IMR-90 (cell line): Measurements from ENCODE around the gene PPARG. TPM values are rescaled to one million over a fixed set of nuclear protein-coding genes. Genes with fewer than 3 reads are reported as not detected.

Experiments
- ATAC-seq: fragments of 200-7000 bp; cut with Tn5 transposase; 2 replicates; pipeline ENCODE4 v1.9.1; 2020; ENCODE audit warnings: low read depth, mild to moderate bottlenecking, moderate library complexity
- BruUV-seq: library from RNA; stranded (reverse); fragments of 400-500 nt; replicated peaks from 2 replicates; lab custom pipeline; 2021; lab: Mats Ljungman, UMichigan
- CTCF ChIA-PET: fragments of 300-600 bp; formaldehyde crosslinking; extraction: SDS; loops from one replicate; lab custom pipeline; 2021; ENCODE audit warnings: antibody characterized with exemption; lab: Yijun Ruan, JAX
- POLR2A ChIA-PET: fragments of 300-600 bp; sonication (Branson Sonifier 250); formaldehyde crosslinking; loops from one replicate; lab custom pipeline; 2022; ENCODE audit warnings: antibody characterized with exemption; ENCODE audit not compliant: unreplicated experiment; lab: Charles Lee
- DNase-seq: peaks from one replicate; pipeline ENCODE4 v3.0.0; 2013
- H2AFZ ChIP-seq: replicated peaks from 2 replicates; pipeline ENCODE3; 2013; ENCODE audit warnings: low read length, mild to moderate bottlenecking; ENCODE audit not compliant: poor library complexity
- H2AK5ac ChIP-seq: 2 replicates; pipeline ENCODE4 v1.6.1; 2013; ENCODE audit warnings: low read depth, low read length, inconsistent platforms
- H2AK9ac ChIP-seq: replicated peaks from 2 replicates; pipeline ENCODE3; 2013; ENCODE audit warnings: mild to moderate bottlenecking, low read depth, low read length, moderate library complexity; ENCODE audit not compliant: poor library complexity
- H2BK120ac ChIP-seq: 2 replicates; pipeline ENCODE4 v1.6.1; 2013; ENCODE audit warnings: low read depth, low read length, inconsistent platforms
- H2BK15ac ChIP-seq: 3 replicates; pipeline ENCODE4 v1.6.1; 2013; ENCODE audit warnings: low read depth, low read length, inconsistent platforms
- H2BK20ac ChIP-seq: 2 replicates; pipeline ENCODE4 v1.6.1; 2013; ENCODE audit warnings: low read depth, mild to moderate bottlenecking, inconsistent platforms, low read length, moderate library complexity
- H2BK5ac ChIP-seq: 2 replicates; pipeline ENCODE4 v1.6.1; 2013; ENCODE audit warnings: mild to moderate bottlenecking, low read depth, low read length, inconsistent platforms; ENCODE audit not compliant: poor library complexity, severe bottlenecking
- H3K14ac ChIP-seq: replicated peaks from 2 replicates; pipeline ENCODE4 v1.6.1; 2013; ENCODE audit warnings: low read depth, low read length, inconsistent platforms
- H3K18ac ChIP-seq: 2 replicates; pipeline ENCODE4 v1.6.1; 2013; ENCODE audit warnings: low read depth, low read length, control low read depth
- H3K23ac ChIP-seq: 2 replicates; pipeline ENCODE4 v1.6.1; 2013; ENCODE audit warnings: low read depth, low read length, inconsistent platforms
- H3K27ac ChIP-seq: 2 replicates; pipeline ENCODE4 v1.5.1; 2013; ENCODE audit warnings: mild to moderate bottlenecking, control low read depth, low read length; ENCODE audit not compliant: insufficient read depth
- H3K27me3 ChIP-seq: 2 replicates; pipeline ENCODE4 v1.6.1; 2013; ENCODE audit warnings: low read length; ENCODE audit not compliant: control insufficient read depth, insufficient read depth
- H3K36me3 ChIP-seq: 2 replicates; pipeline ENCODE4 v1.6.1; 2013; ENCODE audit warnings: low read length, mixed read lengths; ENCODE audit not compliant: control insufficient read depth, insufficient read depth
- H3K4ac ChIP-seq: 2 replicates; pipeline ENCODE4 v1.6.1; 2013; ENCODE audit warnings: low read depth, low read length, inconsistent platforms
- H3K4me1 ChIP-seq: 2 replicates; pipeline ENCODE4 v1.6.1; 2013; ENCODE audit warnings: low read length, mixed read lengths; ENCODE audit not compliant: control insufficient read depth, insufficient read depth
- H3K4me2 ChIP-seq: 2 replicates; pipeline ENCODE4 v1.6.1; 2013; ENCODE audit warnings: low read depth, mild to moderate bottlenecking, control low read depth, low read length, moderate library complexity
- H3K4me3 ChIP-seq: 2 replicates; pipeline ENCODE4 v1.5.1; 2013; ENCODE audit warnings: low read depth, mild to moderate bottlenecking, control low read depth, low read length, moderate library complexity; ENCODE audit not compliant: insufficient read depth
- H3K56ac ChIP-seq: 2 replicates; pipeline ENCODE4 v1.6.1; 2013; ENCODE audit warnings: low read length, inconsistent platforms; ENCODE audit not compliant: insufficient read depth; ENCODE audit errors: extremely low read depth
- H3K79me1 ChIP-seq, 2 experiments: 2 replicates each; pipeline ENCODE4 v1.6.1; 2013; ENCODE audit warnings: low read length in 2 of 2, inconsistent platforms in 1 of 2, low read depth in 1 of 2
- H3K9ac ChIP-seq: 2 replicates; pipeline ENCODE4 v1.6.1; 2013; ENCODE audit warnings: low read depth, low read length, control low read depth
- H3K9me1 ChIP-seq: 2 replicates; pipeline ENCODE4 v1.6.1; 2013; ENCODE audit warnings: low read length, inconsistent platforms; ENCODE audit not compliant: insufficient read depth
- H3K9me3 ChIP-seq: 2 replicates; pipeline ENCODE4 v1.6.1; 2013; ENCODE audit warnings: low read length; ENCODE audit not compliant: control insufficient read depth, insufficient read depth
- H4K20me1 ChIP-seq: 2 replicates; pipeline ENCODE4 v1.6.1; 2013; ENCODE audit warnings: low read length, inconsistent platforms; ENCODE audit not compliant: insufficient read depth
- H4K5ac ChIP-seq: 2 replicates; pipeline ENCODE4 v1.6.1; 2013; ENCODE audit warnings: mild to moderate bottlenecking, low read depth, low read length, control low read depth
- H4K8ac ChIP-seq, 2 experiments: 2 replicates each; pipeline ENCODE4 v1.6.1; 2013; ENCODE audit warnings: low read depth in 2 of 2, low read length in 2 of 2, control low read depth in 1 of 2, inconsistent platforms in 1 of 2
- H4K91ac ChIP-seq: 2 replicates; pipeline ENCODE4 v1.6.1; 2013; ENCODE audit warnings: low read depth, low read length, inconsistent platforms; ENCODE audit not compliant: insufficient read depth
- FOS ChIP-seq: fragments of 150-350 bp; IDR thresholded peaks from 2 replicates; pipeline ENCODE4 v1.6.1; 2016; ENCODE audit warnings: low read depth, low read length
- RAD21 ChIP-seq: IDR thresholded peaks from 2 replicates; pipeline ENCODE4 v1.6.1; 2012; ENCODE audit warnings: low read length, improper control_type of control experiment
- WGBS, 2 experiments: methylation state at CpG; one replicate each; pipeline versions ENCODE4 v1.1.5 to v1.1.7; 2013; ENCODE audit warnings: missing lambda C conversion rate in 2 of 2; ENCODE audit not compliant: insufficient read length in 1 of 2; ENCODE audit errors: extremely low coverage in 2 of 2; 5-methylcytosine and 5-hydroxymethylcytosine counted together
- dilution Hi-C: fragments of 300-500 bp; cut with HindIII; formaldehyde crosslinking; loops from one replicate; pipeline ENCODE4 v1.14.3; 2018; ENCODE audit warnings: low sequenced_read_pairs; ENCODE audit not compliant: unreplicated experiment
- in situ Hi-C: fragments of 300-500 bp; cut with MboI; formaldehyde crosslinking; loops from 3 replicates; pipeline ENCODE4 v1.14.3; 2019; ENCODE audit warnings: low sequenced_read_pairs, inconsistent platforms, mixed read lengths
- intact Hi-C: fragments of 100-400 bp; cut with micrococcal nuclease; formaldehyde crosslinking; loops from 2 replicates; pipeline ENCODE4 v1.10.0; 2022
- polyA plus RNA-seq, 3 experiments: library from polyadenylated mRNA; depleted of rRNA; stranded (reverse); fragments of >200 nt; gene quantifications; 2 replicates each; pipeline ENCODE4 v1.2.3, GENCODE V29; 2012; ENCODE audit warnings: low replicate concordance in 1 of 3
- total RNA-seq: library from RNA; depleted of rRNA; stranded (reverse); fragments of >200 nt; gene quantifications from 2 replicates; pipeline ENCODE4 v1.2.3, GENCODE V29; 2012

The PPARG gene
- total and polyA plus RNA-seq, 2 of the 4 experiments (the other 2 are of a cell fraction), result 11.2 to 23.8 TPM

- Histone ChIP-seq H4K91ac (no peak overlapping the region), H2AFZ (peak overlapping the region; percentile 26), H3K4me3 (no peak overlapping the region), H2AK5ac (no peak overlapping the region), H3K36me3 (peaks cover 6% of the 10 kb centered on the region; the same call in 1 of the 2 replicates), H3K27ac (no peak overlapping the region), H4K20me1 (no peaks in the 10 kb centered on the region), H3K23ac (no peak overlapping the region), H3K14ac (no peak overlapping the region), H2BK5ac (no peak overlapping the region), H3K9me1 (0 out of 2 replicates have a peak, but pooled peaks cover 3% of the 10 kb centered on the region), H3K18ac (no peak overlapping the region), H3K79me1 (no peaks in the 10 kb centered on the region), H2BK15ac (no peak overlapping the region), H3K9me3 (no peaks in the 10 kb centered on the region), H2BK120ac (no peak overlapping the region), H4K5ac (no peak overlapping the region; the same call in 1 of the 2 replicates), H2AK9ac (no peak overlapping the region), H2BK20ac (no peak overlapping the region; the same call in 1 of the 2 replicates), H3K56ac (no peak overlapping the region), H3K4ac (no peak overlapping the region), H3K4me1 (peaks cover 9% of the 10 kb centered on the region), H3K9ac (no peak overlapping the region), H3K4me2 (peak overlapping the region; percentile 50), H4K8ac (no peak overlapping the region), H3K27me3 (no peaks in the 10 kb centered on the region)
- in situ Hi-C loops, result no loop called here
- TF ChIP-seq RAD21 (no peak), FOS (no peak)
- POLR2A ChIA-PET, result no interaction called here
- WGBS, 2 experiments, result 80% methylated on average over 1 of the region's 12 CpGs; no CpG with 5 or more reads in 1 of the 2 experiments
- peak; percentile 46 for ATAC-seq
- intact Hi-C loops, result no loop called here
- CTCF ChIA-PET, result interaction anchor here (1.1 kb wide), 1 partner anchor 18 kb away, joined by 3 read pairs; no protein-coding TSS in a partner anchor
- no TSS peak for BruUV-seq
- dilution Hi-C loops, result no loop called here
- DNase-seq, result peak; percentile 52
Measured at GRCh38 chr3:12436514-12437220, 147.8 kb downstream of the PPARG start.
